ENCODE measurements around the gene C20orf204. TPM values are rescaled to one million over a fixed set of nuclear protein-coding genes. Genes with fewer than 3 reads are reported as not detected.

The C20orf204 gene
- polyA plus RNA-seq, 2 donors = 0.38 to 0.67 TPM

DNA sequence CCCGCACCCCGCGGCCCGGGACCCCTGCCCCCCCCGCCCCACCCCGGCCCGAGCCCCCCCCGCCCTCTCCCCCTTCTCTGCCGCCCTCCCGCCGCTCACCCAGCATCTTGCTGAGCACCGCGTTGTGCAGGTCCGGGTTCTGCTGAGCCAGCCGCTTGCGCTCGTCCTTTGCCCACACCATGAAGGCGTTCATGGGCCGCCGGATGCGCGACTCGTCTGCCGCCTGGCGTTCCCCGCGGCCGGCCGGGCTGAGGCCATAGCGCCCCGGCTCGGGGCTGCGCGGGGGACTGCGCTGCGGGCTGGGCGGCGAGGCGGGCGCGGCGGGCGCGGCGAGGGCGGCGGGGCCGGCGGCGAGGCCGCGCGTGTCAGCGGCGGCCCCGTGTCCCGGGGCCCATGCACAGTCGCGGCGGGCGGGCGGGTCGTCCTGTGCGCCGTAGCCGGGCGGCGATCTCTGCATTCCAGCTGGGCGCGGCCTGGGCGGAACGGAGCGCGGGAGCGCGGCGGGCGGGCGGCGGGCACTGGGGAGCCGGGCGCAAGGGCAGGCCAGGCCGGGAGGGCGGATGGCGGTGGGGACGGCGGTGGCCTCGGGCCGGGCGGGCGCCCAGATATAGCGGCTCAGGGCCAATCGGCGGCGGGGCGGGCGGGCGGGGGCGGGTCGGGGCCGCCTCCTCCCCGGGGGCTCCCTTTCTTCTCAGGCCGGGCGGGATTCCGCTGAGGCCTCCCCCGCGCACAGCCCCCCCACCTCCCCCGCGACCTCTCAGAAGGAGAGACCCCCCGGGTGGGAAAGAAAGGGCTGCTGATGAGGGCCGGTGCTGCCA is 13.3 kb downstream of the C20orf204 start, which contains the start of gene SOX18:
SOX18 (minus strand) TSS at position 580 of the 818 bp plus-strand sequence; CDS start at position 457, 123 bp downstream.
- H3K27me3 ChIP-seq (ENCODE audit: control insufficient read depth in 1 of 2, insufficient read depth in 2 of 2, low read length in 2 of 2) = peaks cover 0 to 14% of the 10 kb centered on the region in 2 donors
- H3K4me1 ChIP-seq (ENCODE audit: control insufficient read depth in 2 of 2, insufficient read depth in 2 of 2, low read length in 1 of 2) = peaks cover 10 to 24% of the 10 kb centered on the region in 2 donors
- H3K36me3 ChIP-seq (ENCODE audit: control insufficient read depth in 2 of 2, insufficient read depth in 2 of 2, low read length in 1 of 2) = no peaks in the 10 kb centered on the region
- 1% methylated on average over 45 to 109 of the region's 111 CpGs for WGBS, 2 donors
- H3K27ac ChIP-seq (ENCODE audit: low read depth in 2 of 2, low read length in 1 of 2) = peak within 1 kb of the TSS; percentile 37 to 41
- H3K4me3 ChIP-seq (ENCODE audit: low read depth in 1 of 2, low read length in 2 of 2) = peak within 1 kb of the TSS; percentile 30 to 48
- no peaks in the 10 kb centered on the region for H3K9me3 ChIP-seq (ENCODE audit: control insufficient read depth in 2 of 2, insufficient read depth in 1 of 2, low read depth in 1 of 2, low read length in 1 of 2)

- no peaks in the 10 kb centered on the region for H3K36me3 ChIP-seq (ENCODE audit: control insufficient read depth in 2 of 2, insufficient read depth in 2 of 2, low read length in 1 of 2)
- peaks cover 9 to 21% of the 10 kb centered on the region in 2 donors for H3K4me1 ChIP-seq (ENCODE audit: control insufficient read depth in 2 of 2, insufficient read depth in 2 of 2, low read length in 1 of 2)
- peak overlapping the region in 1 of 2 donors; percentile 48 for H3K4me3 ChIP-seq (ENCODE audit: low read depth in 1 of 2, low read length in 2 of 2)
- H3K27ac ChIP-seq (ENCODE audit: low read depth in 2 of 2, low read length in 1 of 2) = peak overlapping the region; percentile 37 to 41
- H3K9me3 ChIP-seq (ENCODE audit: control insufficient read depth in 2 of 2, insufficient read depth in 1 of 2, low read depth in 1 of 2, low read length in 1 of 2) = no peaks in the 10 kb centered on the region
- H3K27me3 ChIP-seq (ENCODE audit: control insufficient read depth in 1 of 2, insufficient read depth in 2 of 2, low read length in 2 of 2) = peaks cover 0 to 14% of the 10 kb centered on the region in 2 donors
- 22 to 26% methylated on average over 16 of the region's 16 CpGs for WGBS, 2 donors
These were observed 13.9 kb downstream of the C20orf204 start for GRCh38 chr20:64049878-64050260.

GRCh38 chr20:64050261-64051032 is 14.5 kb downstream of the C20orf204 start:
- no peaks in the 10 kb centered on the region for H3K9me3 ChIP-seq (ENCODE audit: control insufficient read depth in 2 of 2, insufficient read depth in 1 of 2, low read depth in 1 of 2, low read length in 1 of 2)
- no peaks in the 10 kb centered on the region for H3K36me3 ChIP-seq (ENCODE audit: control insufficient read depth in 2 of 2, insufficient read depth in 2 of 2, low read length in 1 of 2)
- peaks cover 7 to 20% of the 10 kb centered on the region in 2 donors for H3K4me1 ChIP-seq (ENCODE audit: control insufficient read depth in 2 of 2, insufficient read depth in 2 of 2, low read length in 1 of 2)
- peak overlapping the region; percentile 37 to 41 for H3K27ac ChIP-seq (ENCODE audit: low read depth in 2 of 2, low read length in 1 of 2)
- H3K4me3 ChIP-seq (ENCODE audit: low read depth in 1 of 2, low read length in 2 of 2) = peak overlapping the region in 1 of 2 donors; percentile 48
- peaks cover 0 to 14% of the 10 kb centered on the region in 2 donors for H3K27me3 ChIP-seq (ENCODE audit: control insufficient read depth in 1 of 2, insufficient read depth in 2 of 2, low read length in 2 of 2)
- 69 to 77% methylated on average over 22 to 23 of the region's 23 CpGs for whole genome bisulfite sequencing, 2 donors

DNA sequence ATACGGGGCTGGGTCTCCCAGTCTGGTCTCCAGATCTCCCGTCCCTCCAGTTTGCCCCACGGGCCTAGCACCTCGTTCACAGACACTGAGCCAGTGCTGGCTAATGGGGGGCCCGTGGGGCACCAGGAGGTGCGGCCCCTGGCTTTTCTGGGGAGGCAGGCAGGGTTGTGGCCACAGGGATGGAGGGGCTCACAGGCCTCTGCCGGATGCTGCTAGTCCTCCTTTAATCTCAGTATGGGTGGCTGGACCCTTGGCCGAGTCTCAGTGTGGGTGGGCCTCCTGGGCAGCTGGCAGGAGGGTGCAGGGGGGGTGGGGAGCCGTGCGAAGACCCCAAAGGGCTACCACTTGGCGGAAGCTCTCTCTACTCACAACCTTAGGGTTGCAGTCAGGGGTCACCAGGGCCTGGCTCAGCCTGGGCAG is 15.1 kb downstream of the C20orf204 start:
- Histone ChIP-seq H3K36me3 (ENCODE audit: control insufficient read depth in 2 of 2, insufficient read depth in 2 of 2, low read length in 1 of 2) (no peaks in the 10 kb centered on the region), H3K4me3 (ENCODE audit: low read depth in 1 of 2, low read length in 2 of 2) (no peak overlapping the region), H3K4me1 (ENCODE audit: control insufficient read depth in 2 of 2, insufficient read depth in 2 of 2, low read length in 1 of 2) (peaks cover 7 to 21% of the 10 kb centered on the region in 2 donors)

DNA sequence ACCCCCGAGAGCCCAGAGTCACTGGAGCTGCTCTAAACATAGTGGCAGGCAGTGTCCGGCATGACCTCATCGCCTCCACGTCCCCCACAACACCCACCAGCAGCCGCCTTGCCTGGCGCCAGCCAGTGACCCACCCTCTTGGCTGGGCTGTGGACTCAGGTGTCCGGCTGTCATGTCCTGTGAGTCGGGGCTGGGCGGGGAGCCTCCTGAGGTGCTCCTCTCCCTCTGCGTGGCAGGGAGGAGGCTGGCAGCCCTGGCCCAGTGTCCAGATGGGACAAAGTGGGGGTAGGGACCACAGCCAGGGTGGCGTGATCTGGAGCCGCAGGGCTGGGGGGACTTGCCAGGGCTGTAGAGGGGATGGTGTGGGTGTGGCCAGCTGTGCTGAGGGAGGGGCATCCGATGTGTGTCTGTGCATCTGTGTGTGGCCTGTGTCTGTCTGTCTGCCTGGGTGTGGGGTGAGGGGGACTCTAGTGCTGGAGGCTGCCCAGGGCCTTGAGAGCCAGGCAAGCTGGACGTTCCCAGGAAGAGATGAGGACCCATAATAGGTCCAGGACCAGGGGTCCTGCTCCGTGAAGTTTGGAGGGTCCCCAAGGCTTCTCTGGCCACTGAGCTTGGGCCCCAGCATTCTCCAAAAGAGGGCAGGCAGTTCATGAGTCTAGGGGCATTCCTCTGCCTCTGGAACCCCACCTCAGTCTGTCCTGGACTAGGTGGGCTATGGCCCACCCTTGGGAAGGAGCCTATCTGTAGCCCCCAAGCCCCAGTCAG is 15.8 kb downstream of the C20orf204 start:
- Histone ChIP-seq H3K4me3 (ENCODE audit: low read depth in 1 of 2, low read length in 2 of 2) (no peak overlapping the region), H3K36me3 (ENCODE audit: control insufficient read depth in 2 of 2, insufficient read depth in 2 of 2, low read length in 1 of 2) (no peaks in the 10 kb centered on the region), H3K27ac (ENCODE audit: low read depth in 2 of 2, low read length in 1 of 2) (peak overlapping the region; percentile 41 to 48), H3K9me3 (ENCODE audit: control insufficient read depth in 2 of 2, insufficient read depth in 1 of 2, low read depth in 1 of 2, low read length in 1 of 2) (no peaks in the 10 kb centered on the region), H3K27me3 (ENCODE audit: control insufficient read depth in 1 of 2, insufficient read depth in 2 of 2, low read length in 2 of 2) (peaks cover 0 to 14% of the 10 kb centered on the region in 2 donors), H3K4me1 (ENCODE audit: control insufficient read depth in 2 of 2, insufficient read depth in 2 of 2, low read length in 1 of 2) (peaks cover 7 to 18% of the 10 kb centered on the region in 2 donors)
- 67 to 77% methylated on average over 15 of the region's 15 CpGs for WGBS, 2 donors

More for the DNA sequence above, 15.1 kb downstream of the C20orf204 start:
- Histone ChIP-seq H3K27me3 (ENCODE audit: control insufficient read depth in 1 of 2, insufficient read depth in 2 of 2, low read length in 2 of 2) (peaks cover 0 to 14% of the 10 kb centered on the region in 2 donors), H3K9me3 (ENCODE audit: control insufficient read depth in 2 of 2, insufficient read depth in 1 of 2, low read depth in 1 of 2, low read length in 1 of 2) (no peaks in the 10 kb centered on the region), H3K27ac (ENCODE audit: low read depth in 2 of 2, low read length in 1 of 2) (peak overlapping the region; percentile 31 to 41)
- 72 to 74% methylated on average over 11 of the region's 11 CpGs for WGBS, 2 donors

DNA sequence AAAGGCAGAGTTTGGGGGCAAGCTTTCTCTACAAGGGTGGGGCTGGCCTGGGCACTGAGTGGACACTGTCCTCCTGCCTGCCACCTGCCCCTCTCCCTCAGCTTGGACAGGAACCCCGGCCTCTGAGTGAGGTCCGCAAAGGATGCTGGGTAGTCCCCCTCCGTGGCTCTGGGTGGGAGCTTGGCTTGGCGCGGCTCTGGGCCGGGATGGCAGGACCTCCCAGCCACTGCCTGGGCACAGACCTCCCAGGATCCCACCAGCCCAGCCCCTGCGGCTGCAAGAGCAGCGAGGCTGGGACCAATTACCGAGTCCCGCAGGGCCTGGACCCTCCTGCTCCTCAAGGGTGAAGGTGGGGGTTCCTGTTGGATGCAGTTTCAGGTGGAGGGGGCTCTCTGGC is 16.3 kb downstream of the C20orf204 start:
- Histone ChIP-seq H3K4me1 (ENCODE audit: control insufficient read depth in 2 of 2, insufficient read depth in 2 of 2, low read length in 1 of 2) (peaks cover 7 to 18% of the 10 kb centered on the region in 2 donors), H3K9me3 (ENCODE audit: control insufficient read depth in 2 of 2, insufficient read depth in 1 of 2, low read depth in 1 of 2, low read length in 1 of 2) (no peaks in the 10 kb centered on the region), H3K27me3 (ENCODE audit: control insufficient read depth in 1 of 2, insufficient read depth in 2 of 2, low read length in 2 of 2) (peaks cover 0 to 14% of the 10 kb centered on the region in 2 donors), H3K27ac (ENCODE audit: low read depth in 2 of 2, low read length in 1 of 2) (peak overlapping the region; percentile 40 to 48), H3K36me3 (ENCODE audit: control insufficient read depth in 2 of 2, insufficient read depth in 2 of 2, low read length in 1 of 2) (no peaks in the 10 kb centered on the region), H3K4me3 (ENCODE audit: low read depth in 1 of 2, low read length in 2 of 2) (no peak overlapping the region)
- 72 to 83% methylated on average over 10 of the region's 10 CpGs for WGBS, 2 donors

GRCh38 chr20:64052987-64053840 is 17.2 kb downstream of the C20orf204 start:
- Histone ChIP-seq H3K27ac (ENCODE audit: low read depth in 2 of 2, low read length in 1 of 2) (peak overlapping the region; percentile 15 to 34), H3K4me1 (ENCODE audit: control insufficient read depth in 2 of 2, insufficient read depth in 2 of 2, low read length in 1 of 2) (peaks cover 7 to 18% of the 10 kb centered on the region in 2 donors), H3K9me3 (ENCODE audit: control insufficient read depth in 2 of 2, insufficient read depth in 1 of 2, low read depth in 1 of 2, low read length in 1 of 2) (no peaks in the 10 kb centered on the region), H3K36me3 (ENCODE audit: control insufficient read depth in 2 of 2, insufficient read depth in 2 of 2, low read length in 1 of 2) (no peaks in the 10 kb centered on the region), H3K27me3 (ENCODE audit: control insufficient read depth in 1 of 2, insufficient read depth in 2 of 2, low read length in 2 of 2) (peaks cover 0 to 9% of the 10 kb centered on the region in 2 donors), H3K4me3 (ENCODE audit: low read depth in 1 of 2, low read length in 2 of 2) (no peak overlapping the region)
- WGBS, 2 donors = 60 to 62% methylated on average over 33 of the region's 33 CpGs

- Histone ChIP-seq H3K4me3 (ENCODE audit: low read depth in 1 of 2, low read length in 2 of 2) (no peak overlapping the region), H3K36me3 (ENCODE audit: control insufficient read depth in 2 of 2, insufficient read depth in 2 of 2, low read length in 1 of 2) (no peaks in the 10 kb centered on the region), H3K27me3 (ENCODE audit: control insufficient read depth in 1 of 2, insufficient read depth in 2 of 2, low read length in 2 of 2) (peaks cover 0 to 7% of the 10 kb centered on the region in 2 donors), H3K4me1 (ENCODE audit: control insufficient read depth in 2 of 2, insufficient read depth in 2 of 2, low read length in 1 of 2) (peaks cover 7 to 18% of the 10 kb centered on the region in 2 donors), H3K27ac (ENCODE audit: low read depth in 2 of 2, low read length in 1 of 2) (peak overlapping the region in 1 of 2 donors; percentile 44), H3K9me3 (ENCODE audit: control insufficient read depth in 2 of 2, insufficient read depth in 1 of 2, low read depth in 1 of 2, low read length in 1 of 2) (no peaks in the 10 kb centered on the region)
- 34 to 42% methylated on average over 16 to 17 of the region's 17 CpGs for WGBS, 2 donors
These were observed 18.1 kb downstream of the C20orf204 start for GRCh38 chr20:64053841-64054661.
